ENCODE data around the gene TWF2. TPM values are rescaled to one million over a fixed set of nuclear protein-coding genes. Genes with fewer than 3 reads are reported as not detected.

TWF2 gene
- total RNA-seq, 2 donors from 2014 or later, result 40.7 to 41.9 TPM

- DNase-seq, result no peak
- Mint-ChIP-seq H3K27ac (no peak overlapping the region), H3K4me1 (no peaks in the 10 kb centered on the region), H3K4me3 (no peak overlapping the region), H3K36me3 (ENCODE audit: low read depth) (peaks cover 76% of the 10 kb centered on the region), H3K9me3 (no peaks in the 10 kb centered on the region), H3K27me3 (ENCODE audit: insufficient read depth) (no peaks in the 10 kb centered on the region)
- Histone ChIP-seq H3K9me3 (ENCODE audit: control insufficient read depth, low read length) (no peaks in the 10 kb centered on the region), H3K4me1 (ENCODE audit: control insufficient read depth, insufficient read depth, low read length) (no peaks in the 10 kb centered on the region), H3K36me3 (ENCODE audit: control insufficient read depth, insufficient read depth, low read length) (peaks cover 83% of the 10 kb centered on the region), H3K27ac (ENCODE audit: low read depth, low read length) (no peak overlapping the region), H3K27me3 (ENCODE audit: control insufficient read depth, insufficient read depth, low read length, poor library complexity, severe bottlenecking) (no peaks in the 10 kb centered on the region), H3K4me3 (ENCODE audit: low read length) (no peak overlapping the region), H3K9ac (ENCODE audit: extremely low read depth, low read length, poor library complexity, severe bottlenecking) (no peak overlapping the region)
- TF ChIP-seq CTCF (conservative IDR thresholded peaks at IDR 0.05), result no peak
- WGBS, 2 experiments (ENCODE audit: insufficient coverage in 1 of 2, insufficient read length in 1 of 2), result 94 to 100% methylated on average over 7 to 9 of the region's 9 CpGs
Measured at GRCh38 chr3:52270252-52270754, 31.3 kb upstream of the TWF2 start.

GRCh38 chr3:52269776-52270175 is 30.8 kb upstream of the TWF2 start:
- no peaks in the 10 kb centered on the region for H3K4me1 ChIP-seq (ENCODE audit: control insufficient read depth, insufficient read depth, low read length)
- no peak overlapping the region for H3K4me3 ChIP-seq (ENCODE audit: low read length)
- peaks cover 77% of the 10 kb centered on the region for H3K36me3 Mint-ChIP-seq (ENCODE audit: low read depth)
- WGBS, 2 experiments (ENCODE audit: insufficient coverage in 1 of 2, insufficient read length in 1 of 2), result 89% methylated on average over 3 of the region's 3 CpGs
- H3K4me3 Mint-ChIP-seq, result no peak overlapping the region
- no peaks in the 10 kb centered on the region for H3K9me3 ChIP-seq (ENCODE audit: control insufficient read depth, low read length)
- H3K27me3 ChIP-seq (ENCODE audit: control insufficient read depth, insufficient read depth, low read length, poor library complexity, severe bottlenecking), result no peaks in the 10 kb centered on the region
- no peak overlapping the region for H3K9ac ChIP-seq (ENCODE audit: extremely low read depth, low read length, poor library complexity, severe bottlenecking)
- H3K36me3 ChIP-seq (ENCODE audit: control insufficient read depth, insufficient read depth, low read length), result peaks cover 86% of the 10 kb centered on the region
- no peak overlapping the region for H3K27ac ChIP-seq (ENCODE audit: low read depth, low read length)
- DNase-seq, result no peak
- TF ChIP-seq CTCF (conservative IDR thresholded peaks at IDR 0.05), result no peak
- no peaks in the 10 kb centered on the region for H3K27me3 Mint-ChIP-seq (ENCODE audit: insufficient read depth)
- H3K9me3 Mint-ChIP-seq, result no peaks in the 10 kb centered on the region
- H3K27ac Mint-ChIP-seq, result no peak overlapping the region
- H3K4me1 Mint-ChIP-seq, result no peaks in the 10 kb centered on the region

GRCh38 chr3:52268036-52268435 is 29.1 kb upstream of the TWF2 start:
- Histone ChIP-seq H3K27me3 (ENCODE audit: control insufficient read depth, insufficient read depth, low read length, poor library complexity, severe bottlenecking) (no peaks in the 10 kb centered on the region), H3K36me3 (ENCODE audit: control insufficient read depth, insufficient read depth, low read length) (peaks cover 90% of the 10 kb centered on the region), H3K4me3 (ENCODE audit: low read length) (no peak overlapping the region), H3K9ac (ENCODE audit: extremely low read depth, low read length, poor library complexity, severe bottlenecking) (no peak overlapping the region), H3K9me3 (ENCODE audit: control insufficient read depth, low read length) (no peaks in the 10 kb centered on the region), H3K27ac (ENCODE audit: low read depth, low read length) (no peak overlapping the region), H3K4me1 (ENCODE audit: control insufficient read depth, insufficient read depth, low read length) (no peaks in the 10 kb centered on the region)
- H3K4me3 Mint-ChIP-seq, result no peak overlapping the region
- H3K27me3 Mint-ChIP-seq (ENCODE audit: insufficient read depth), result no peaks in the 10 kb centered on the region
- H3K4me1 Mint-ChIP-seq, result no peaks in the 10 kb centered on the region
- WGBS, 2 experiments (ENCODE audit: insufficient coverage in 1 of 2, insufficient read length in 1 of 2), result 98 to 100% methylated on average over 1 to 7 of the region's 7 CpGs
- H3K36me3 Mint-ChIP-seq (ENCODE audit: low read depth), result peaks cover 76% of the 10 kb centered on the region
- DNase-seq, result no peak
- H3K27ac Mint-ChIP-seq, result peak overlapping the region; percentile 65
- H3K9me3 Mint-ChIP-seq, result no peaks in the 10 kb centered on the region
- TF ChIP-seq CTCF (conservative IDR thresholded peaks at IDR 0.05), result no peak
